GM19324 (cell line): ENCODE measurements around the gene CBLB.
"Not testable (repeated sequence)": the region's sequence is repeated elsewhere in the genome, so short reads cannot be mapped to it uniquely, and the experiment has no call there.

Experiments
- ATAC-seq: cut with Tn5 transposase; IDR thresholded peaks from one replicate; pipeline ENCODE4 v1.9.1; 2021; ENCODE audit warnings: mild to moderate bottlenecking, moderate library complexity; ENCODE audit not compliant: unreplicated experiment, low FRiP score

The CBLB gene

DNA sequence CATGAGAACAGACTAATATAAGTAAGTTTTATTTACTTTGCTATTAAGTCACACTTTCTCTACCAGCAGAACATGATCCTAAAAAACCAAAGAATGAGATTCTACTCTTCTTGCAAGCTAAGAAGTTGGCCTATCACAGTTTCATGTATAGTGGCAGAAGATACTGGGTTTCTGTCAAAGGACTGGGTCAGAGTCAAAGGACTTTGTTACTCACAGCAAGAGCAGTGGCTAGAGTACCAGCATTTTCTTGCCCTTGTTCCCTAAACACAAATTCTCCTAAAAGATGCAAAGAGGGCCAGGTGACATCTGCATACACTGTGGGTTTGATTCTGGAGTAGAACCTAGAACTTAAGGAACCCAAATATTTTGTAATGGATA, 105.2 kb downstream of the CBLB start:
- ATAC-seq, result no peak

DNA sequence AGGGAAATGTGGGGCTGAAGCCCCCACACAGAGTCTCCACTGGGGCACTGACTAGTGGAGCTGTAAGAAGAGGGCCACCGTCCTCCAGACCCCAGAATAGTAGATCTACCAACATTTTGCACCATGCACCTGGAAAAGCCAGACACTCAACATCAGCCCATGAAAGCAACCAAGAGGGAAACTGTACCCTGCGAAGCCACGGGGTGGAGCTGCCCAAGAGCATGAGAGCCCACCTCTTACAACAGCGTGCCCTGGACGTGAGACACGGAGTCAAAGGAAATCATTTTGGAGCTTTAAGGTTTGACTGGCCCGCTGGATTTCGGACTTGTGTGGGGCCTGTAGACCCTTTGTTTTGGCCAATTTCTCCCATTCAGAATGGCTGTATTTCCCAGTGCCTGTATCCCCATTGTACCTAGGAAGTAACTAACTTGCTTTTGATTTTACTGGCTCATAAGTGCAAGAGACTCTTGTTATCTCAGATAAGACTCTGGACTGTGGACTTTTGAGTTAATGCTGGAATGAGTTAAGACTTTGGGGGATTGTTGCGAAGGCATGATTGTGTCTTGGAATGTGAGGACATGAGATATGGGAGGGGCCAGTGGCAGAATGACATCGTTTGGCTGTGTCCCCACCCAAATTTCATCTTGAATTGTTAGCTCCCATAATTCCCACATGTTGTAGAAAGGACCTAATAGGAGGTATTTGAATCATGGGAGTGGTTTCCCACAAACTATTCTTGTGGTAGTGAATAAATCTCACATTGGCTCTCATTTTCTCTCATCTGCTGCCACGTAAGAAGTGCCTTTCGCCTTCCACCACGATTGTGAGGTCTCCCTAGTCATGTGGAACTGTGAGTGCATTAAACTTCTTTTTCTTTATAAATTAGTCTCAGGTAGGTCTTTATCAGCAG, 105.8 kb downstream of the CBLB start:
- no peak for ATAC-seq

DNA sequence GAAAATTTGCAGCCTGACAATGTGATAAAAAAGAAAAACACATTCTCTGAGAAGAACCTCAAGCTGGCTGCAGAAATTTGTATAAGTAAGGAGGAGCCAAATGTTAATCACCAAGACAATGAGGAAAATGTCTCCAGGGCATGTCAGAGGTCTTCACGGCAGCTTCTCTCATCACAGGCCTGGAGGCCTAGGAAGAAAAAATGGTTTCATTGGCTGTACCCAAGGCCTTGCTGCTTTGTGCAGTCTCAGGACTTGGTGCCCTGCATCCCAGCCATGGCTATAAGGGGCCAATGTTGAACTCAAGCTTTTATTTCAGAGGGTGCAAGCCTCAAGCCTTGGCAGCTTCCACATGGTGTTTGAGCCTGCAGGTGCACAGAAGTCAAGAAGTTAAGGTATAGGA, 106.6 kb downstream of the CBLB start:
- ATAC-seq, result not testable (repeated sequence)

DNA sequence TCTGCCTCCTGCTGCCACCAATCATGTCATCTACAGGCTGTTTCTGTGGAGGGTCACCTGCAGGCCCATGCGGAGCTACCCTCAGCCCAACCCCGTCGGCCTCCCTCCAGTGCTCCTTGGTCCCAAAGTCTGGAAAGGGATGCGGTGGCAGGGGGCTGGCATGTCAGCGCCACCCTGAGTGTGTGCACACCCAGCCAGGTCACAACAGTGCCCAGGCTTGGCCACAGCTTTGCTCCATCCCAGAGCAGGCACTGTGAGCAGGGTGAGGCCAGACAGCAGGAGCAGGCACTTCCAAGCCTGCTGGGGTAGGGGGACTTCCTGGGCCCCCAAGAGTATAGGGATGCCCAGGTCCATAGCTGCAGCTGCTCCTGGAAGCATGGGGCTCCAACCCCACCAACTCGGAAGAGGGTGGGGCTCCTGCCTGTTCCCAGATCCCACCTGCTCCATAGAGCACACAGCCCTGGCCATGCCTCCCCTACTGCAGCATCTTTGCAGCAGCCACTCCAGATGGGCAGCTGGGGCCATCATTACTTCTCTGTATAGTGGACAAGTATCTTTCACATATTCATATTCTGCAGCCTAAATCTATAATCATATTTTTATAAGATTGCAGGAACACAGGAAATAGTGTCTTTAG, 109.3 kb downstream of the CBLB start:
- ATAC-seq, result no peak

DNA sequence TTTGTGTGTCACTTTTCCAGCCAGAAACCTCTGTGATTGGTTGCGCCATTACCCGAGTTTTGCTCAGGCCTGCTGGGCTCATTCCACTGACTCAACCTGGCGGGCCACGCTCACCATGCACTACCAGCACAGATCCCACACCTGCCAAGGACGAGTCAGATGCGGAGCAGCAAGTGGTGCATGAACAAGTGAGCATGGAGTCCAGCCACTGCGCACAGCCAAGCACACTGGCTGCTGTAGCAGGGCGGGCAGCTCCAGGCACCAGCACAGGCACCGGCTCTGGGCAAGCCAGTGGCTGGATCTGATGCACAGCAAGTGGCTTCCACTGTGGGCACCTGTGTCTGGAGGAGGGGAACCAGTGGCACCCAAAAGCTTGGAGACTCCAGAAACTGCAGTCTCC, 110.4 kb downstream of the CBLB start:
- ATAC-seq, result no peak

DNA sequence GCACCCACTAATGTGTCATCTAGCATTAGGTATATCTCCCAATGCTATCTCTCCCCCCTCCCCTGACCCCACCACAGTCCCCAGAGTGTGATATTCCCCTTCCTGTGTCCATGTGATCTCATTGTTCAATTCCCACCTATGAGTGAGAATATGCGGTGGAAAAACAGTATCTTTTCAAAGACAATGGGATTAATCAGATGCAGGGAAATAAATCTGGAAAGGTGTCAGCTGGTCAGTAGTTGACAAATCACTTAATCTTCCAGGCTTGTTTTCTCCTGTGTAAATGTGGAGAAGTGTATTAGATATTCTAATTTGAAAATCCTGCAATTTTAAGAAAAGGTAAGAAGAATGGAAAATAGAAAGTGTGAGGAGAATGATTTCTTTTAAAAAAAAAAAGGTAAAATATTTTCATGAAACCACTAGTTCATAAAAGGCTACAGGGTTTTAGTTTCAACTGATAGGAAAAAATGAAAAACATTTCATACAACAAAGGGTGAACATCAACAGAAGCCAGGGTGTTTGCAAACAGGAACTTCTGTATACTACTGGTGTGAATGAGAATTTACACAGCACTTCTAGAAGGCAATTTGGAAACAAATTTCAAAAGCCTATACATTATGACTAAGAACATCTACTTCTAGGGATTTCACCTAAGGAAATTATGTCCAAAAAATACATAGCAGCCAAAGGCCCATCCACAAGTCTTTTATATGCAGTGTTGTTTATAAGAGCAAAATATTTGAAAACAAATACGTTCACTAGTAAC, 113.5 kb downstream of the CBLB start:
- ATAC-seq, result no peak

DNA sequence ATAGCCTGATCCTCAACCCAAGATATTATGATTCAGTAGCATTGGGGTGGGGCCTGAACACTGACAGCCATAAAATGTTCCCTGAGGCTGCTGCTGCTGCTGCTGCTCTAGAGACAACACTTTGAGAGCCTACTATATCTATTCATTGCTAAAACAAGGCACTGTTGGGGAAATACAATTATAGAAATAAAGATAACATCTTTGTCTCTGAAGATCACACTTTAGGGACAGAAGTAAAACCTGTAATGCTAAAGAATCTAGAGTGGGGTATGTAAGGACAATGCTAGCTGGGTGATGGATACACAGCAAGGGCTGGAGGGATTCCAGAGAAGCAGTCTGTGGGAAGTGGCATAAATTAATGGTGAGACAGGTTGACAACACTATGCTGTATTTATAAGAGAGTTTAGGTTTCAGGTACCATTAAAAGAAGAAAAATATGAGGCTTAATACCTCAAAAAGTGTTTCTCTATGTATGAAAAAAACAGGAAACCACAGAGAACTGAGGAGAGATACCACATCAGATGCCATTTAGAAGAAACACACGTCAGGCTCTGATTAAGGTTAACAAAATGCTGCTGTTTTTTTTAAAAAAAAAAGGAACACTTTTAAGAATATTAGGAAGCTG, 115.9 kb downstream of the CBLB start:
- no peak for ATAC-seq

DNA sequence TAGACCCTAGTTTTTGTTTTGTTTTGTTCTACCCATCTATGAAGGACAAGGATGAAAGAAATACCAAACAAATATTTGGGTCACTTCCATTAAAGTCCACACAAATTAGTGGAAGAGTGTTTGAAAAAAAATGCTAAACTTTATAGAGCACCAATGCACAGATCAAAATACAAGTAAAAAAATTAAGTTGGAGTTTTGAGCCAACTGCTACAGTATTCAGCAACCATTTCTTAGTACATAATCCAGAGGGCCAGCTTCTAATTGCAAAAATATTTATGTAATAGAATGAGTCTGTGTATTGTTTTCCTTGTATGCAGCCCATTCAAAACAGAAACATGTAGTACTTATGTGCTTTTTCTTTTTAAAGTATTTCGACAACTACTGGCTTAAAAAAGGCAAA, 121.1 kb downstream of the CBLB start:
- no peak for ATAC-seq

DNA sequence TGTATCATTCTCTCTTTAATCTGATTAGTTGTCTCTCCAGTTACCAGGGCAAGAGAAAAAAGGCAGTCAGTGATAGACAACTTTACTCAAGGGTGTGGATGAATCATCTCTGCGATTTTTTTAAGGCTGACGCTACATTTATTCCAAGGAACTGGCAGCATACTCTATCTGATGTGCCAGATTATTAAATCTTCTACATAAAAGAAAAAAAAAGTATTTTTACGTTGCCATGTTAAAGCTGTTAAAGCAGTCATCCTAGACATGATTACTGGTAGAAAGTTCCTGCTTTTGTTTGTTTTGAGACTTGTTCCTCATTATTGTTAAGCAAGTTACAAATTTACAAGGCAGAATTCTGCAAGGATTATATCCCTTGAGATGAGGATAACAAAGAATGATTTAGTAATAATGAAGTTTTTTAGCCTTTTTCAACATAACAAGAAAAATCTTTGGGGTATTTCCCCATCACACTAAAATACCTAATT, 121.7 kb downstream of the CBLB start:
- no peak for ATAC-seq

DNA sequence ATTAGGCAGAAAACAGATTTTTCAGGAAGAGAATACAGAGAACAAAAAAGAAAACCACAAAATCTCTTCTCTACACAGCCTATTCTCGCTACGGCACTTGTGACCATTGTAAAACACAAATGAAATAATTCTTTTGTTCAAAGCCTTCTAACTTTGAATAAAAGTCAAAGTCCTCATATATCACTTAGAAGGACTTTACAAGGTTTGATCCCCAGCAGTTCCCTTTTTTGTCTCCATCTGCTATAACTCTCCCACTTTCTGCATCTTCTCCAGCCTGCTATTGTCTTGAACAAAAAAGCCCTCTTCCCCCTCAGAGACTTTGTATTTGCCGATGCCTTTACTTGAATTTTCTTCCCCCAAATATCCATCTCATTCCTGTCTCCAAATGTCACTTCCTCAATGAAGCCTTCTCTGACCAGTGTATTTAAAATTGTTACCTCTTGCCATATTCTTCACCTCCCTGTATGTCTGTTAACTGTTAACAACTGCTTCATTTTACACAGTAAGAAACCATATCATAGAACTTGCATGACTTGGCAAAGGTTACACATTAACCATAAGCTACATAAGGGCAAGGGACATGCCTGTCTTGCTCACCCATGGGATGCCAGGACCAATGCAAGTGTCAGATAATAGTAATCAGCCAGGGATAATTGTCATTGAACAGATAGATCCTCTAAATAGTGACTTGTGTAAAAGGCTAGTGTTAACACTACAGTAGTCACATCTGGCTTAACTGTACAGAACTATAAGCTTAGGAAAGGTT, 122.4 kb downstream of the CBLB start:
- no peak for ATAC-seq

DNA sequence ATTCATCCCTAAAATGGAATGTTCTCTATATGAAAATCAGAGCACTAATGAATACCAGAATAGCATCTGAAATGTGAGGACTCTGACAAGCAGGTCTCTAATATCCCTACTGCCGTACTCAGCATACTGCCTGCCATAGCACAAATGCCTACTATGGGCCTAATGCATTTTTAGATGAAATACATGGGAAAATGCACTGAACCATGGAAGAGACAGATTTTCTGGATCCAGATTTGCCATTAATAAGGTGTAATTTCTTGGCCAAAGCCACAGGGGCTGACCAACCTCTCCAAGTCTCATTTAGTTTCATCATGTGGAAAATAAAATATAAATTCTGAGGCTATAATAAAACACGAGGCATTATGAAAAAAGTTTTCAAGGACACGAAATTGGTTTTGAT, 123.8 kb downstream of the CBLB start:
- no peak for ATAC-seq

DNA sequence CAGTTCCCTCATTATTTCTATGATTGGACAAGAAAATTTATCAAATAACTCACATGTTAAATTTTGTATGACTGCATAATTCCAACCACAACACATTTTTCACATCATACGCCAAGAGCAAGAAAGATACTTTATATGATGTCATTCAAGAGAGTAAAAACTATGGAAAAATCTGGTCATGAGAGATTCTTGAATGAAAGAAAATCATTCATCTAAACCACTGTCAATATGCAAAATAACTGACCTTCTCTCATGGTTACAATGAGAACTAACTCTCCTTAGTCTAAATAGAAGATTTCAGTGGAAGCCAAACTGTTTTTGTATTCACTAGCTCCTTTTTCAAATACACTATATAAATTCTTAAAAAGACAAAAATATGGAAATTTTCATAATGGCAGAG, 124.6 kb downstream of the CBLB start:
- no peak for ATAC-seq

DNA sequence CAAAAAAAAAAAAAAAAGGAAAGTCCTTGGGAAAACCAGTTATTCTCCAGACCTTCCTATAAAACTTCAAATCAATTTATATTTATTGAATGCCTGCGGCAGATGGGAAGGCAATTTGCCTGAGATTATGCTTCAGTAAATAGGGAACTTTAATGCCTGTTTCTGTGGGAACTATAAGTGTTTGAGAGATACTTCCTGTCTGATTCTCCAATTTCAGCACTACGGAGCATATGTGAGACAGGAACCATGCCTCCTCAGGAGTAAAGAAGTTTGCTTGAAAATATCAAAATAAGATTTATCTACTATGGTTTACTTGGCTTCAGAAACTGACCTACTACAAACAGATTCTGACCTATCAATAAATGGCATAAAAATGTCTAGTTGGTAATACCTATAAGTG, 135.5 kb downstream of the CBLB start:
- ATAC-seq, result no peak

DNA sequence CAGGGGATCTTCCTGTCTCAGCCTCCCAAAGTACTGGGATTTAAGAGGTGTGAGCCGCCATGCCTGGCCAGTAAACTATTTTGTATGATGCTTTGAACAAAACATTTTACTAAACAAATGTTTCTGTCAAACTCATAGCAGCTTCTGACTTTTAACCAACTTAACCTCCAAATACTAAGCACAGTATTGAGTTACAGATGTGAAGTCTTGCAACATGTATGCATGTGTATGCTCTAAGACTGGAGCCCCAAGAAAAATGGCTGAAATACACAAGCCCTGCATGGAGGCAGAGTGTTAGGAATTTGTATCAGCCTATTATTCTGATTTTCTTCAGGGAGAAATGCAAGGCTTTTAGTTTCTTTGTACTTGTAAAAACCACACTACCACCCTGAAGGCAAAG, 137.1 kb downstream of the CBLB start:
- no peak for ATAC-seq

DNA sequence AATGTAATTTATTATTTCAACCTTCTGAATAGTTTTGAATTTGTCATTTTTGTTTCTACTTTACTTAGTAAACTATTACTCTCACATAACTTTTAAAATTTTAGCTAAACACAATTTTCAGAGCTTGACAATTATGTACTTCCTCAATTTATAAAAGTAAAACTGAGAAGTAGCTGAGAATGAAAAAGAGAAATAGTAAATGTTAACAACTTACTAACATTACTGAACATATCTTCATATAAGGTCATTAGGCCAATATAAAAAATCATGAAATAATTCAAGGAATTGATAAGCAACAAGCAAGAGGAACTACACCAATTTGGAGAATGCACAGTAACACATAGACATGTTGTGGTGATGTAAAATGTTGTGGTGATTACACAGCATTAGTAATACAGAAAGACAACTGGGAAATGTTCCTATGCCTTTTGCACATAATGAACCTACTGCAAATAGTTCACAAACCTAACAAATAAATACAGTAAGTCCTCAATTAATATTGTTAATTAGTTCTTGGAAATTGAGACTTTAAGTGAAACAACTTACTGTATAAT, 137.9 kb downstream of the CBLB start:
- no peak for ATAC-seq

DNA sequence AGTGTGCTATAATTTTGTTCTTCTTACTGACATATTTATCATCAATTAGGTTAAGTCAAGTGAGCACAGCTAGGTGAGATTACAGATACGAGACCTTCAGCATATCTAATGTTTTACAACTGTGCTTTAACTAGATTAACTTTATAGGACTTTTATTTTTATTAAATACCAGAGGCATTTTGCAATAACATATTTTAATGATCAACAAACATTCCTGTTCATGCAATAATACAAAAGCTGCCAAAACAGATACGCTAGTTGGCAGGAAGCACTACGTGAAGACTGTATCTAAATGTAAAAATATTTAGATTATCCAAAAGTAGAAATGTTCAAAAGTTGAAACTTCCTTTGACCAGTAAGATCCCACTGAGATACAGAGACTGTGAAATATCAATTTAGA, 139.1 kb downstream of the CBLB start:
- ATAC-seq, result no peak

DNA sequence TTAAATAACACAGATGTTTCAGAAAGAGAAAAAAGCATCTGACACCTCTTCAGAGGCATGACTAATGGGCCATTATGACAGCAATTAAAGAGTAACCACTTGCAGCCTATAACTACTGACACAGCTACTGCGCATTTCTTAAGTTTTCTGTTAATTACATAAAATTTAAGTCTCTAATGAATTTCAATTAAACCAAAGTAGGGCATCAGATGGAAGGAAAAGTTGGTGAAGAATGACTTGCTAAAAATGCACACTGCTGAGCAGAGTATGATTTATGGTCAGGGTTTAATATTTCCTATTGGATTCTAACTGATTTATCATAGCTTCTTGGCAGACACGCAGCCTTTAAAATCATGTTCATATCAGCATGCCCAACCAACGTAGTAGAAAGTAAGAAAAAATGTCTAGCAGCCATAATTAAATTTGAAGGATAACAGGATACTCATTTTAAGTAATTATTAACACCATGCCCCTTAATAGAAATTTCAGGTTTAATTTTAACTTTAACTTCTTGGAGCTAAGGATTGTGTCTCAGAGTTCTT, 140.0 kb downstream of the CBLB start:
- ATAC-seq, result no peak

DNA sequence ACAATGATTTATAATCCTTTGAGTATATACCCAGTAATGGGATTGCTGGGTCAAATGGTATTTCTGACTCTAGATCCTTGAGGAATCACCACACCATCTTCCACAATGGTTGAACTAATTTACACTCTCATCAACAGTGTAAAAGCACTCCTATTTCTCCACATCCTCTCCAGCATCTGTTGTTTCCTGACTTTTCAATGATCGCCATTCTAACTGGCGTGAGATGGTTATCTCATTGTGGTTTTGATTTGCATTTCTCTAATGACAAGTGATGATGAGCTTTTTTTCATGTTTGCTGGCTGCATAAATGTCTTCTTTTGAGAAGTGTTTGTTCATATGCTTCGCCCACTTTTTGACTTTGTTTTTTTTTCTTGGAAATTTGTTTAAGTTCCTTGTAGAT, 141.8 kb downstream of the CBLB start:
- ATAC-seq, result not testable (repeated sequence)

DNA sequence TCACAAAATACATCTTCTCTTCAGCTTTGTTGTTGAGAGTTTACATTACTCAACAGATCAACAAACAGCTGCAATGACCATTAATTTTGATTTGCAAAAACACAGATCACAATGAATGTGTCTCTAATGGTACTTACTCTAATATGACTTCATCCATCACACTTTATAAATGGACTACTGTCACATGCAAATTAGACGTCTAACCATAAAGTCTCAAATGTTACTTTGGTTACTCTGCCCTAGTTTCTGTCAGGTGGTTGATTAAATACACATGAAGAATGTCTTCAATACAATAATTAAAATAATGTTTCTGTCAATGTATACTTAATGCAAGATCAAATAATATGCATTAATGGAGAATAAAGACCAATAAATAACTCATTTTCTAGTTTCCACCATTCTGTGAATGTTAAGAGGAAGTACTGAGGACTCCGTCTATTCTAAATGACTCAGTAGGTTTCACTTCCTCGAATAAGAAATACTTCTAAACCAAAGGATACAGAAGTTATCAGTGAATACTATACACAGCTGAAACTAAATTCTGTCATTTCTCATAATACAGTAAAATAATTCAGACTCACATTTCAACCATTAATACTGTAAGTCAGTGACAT, 145.8 kb downstream of the CBLB start:
- ATAC-seq, result peak; percentile 99
